Activated CD4-positive, CD25-positive, alpha-beta regulatory T cell (primary cell): Measurements from ENCODE around the gene BICDL2.
"Not testable (repeated sequence)": the region's sequence is repeated elsewhere in the genome, so short reads cannot be mapped to it uniquely, and the experiment has no call there.

ENCODE experiments used
- DNase-seq, 4 experiments: peaks; one replicate each; lab custom pipeline; 2025; lab: John Stamatoyannopoulos, UW

The BICDL2 gene

DNA sequence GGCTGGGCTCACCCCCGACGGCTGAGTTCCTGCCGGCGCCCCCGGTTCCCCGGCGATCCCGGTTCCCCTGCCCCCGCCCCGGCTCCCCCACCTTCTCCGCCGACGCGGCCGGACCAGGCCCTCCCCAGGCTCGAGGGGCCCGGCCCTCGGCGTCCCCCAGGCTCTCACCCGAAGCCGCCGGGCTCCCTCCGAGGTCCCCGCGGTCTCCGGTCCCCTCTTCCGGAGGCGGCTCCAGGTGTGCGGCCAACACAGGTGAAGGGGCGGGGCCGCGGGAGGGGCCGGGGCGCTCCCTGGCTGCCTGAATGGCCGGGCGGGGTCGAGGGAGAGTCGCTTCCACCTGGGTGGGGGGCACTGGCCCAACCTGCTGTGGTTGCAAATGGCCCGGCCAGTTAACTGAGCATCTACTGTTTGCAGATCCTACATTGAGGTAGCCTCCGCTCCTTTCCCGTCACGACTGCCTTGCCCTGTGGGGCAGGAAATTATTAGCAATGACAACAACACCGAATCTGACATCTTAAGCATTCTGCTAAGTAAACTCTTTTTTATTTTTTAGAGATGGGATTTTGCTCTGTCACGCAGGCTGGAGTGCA lies at the start of gene BICDL2:
Gene BICDL2 (minus strand): TSS at position 219 of the 590 bp plus-strand sequence. CDS start 1,448 bp downstream, outside the sequence.
- DNase-seq: no peak

DNA sequence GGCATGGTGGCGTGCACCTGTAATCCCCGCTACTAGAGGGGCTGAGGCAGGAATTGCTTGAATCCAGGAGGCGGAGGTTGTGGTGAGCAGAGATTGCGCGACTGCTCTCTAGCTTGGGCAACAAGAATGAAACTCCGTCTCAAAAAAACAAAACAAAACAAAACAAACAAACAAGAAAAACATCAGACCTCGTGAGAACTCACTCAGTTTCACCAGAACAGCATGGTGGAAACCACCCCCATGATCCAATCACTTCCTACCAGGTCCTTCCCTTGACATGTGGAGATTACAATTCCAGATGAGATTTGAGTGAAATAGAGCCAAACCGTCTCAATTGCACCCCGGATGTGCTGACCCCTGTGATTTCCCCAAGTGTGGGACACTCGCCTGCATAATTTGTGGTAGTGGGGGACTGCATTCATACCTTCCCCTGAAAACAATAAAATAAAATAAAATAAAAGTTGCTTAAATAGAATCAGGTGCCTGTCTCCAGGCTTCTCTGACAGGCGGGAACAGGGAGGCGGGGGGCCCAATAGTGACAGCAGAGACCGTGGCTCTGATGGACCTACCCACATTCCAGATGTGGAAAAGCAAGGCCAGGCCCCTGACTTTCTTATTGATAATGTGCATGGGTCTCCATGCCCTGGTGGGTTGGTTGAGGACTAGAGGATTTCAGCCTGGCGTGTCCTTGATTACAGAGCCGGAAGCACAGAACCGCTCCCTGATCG lies 49.3 kb upstream of the BICDL2 start:
- no peak for DNase-seq

- DNase-seq: no peak
Measured at GRCh38 chr16:3084969-3085670, 48.4 kb upstream of the BICDL2 start.

DNA sequence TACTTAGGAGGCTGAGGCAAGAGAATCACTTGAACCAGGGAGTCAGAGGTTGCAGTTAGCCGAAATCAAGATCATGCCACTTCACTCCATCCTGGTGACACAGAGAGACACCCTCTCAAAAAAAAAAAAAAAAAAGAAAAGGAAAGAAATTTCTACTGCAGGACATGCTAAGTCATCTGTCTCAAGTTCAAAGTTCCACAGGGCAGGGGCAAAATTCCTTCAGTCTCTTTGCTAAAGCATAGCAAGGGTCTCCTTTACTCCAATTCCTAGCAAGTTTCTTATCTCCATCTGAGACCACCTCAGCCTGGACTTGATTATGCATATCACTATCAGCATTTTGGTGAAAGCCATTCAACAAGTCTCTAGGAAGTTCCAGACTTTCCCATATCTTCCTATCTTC lies 47.7 kb upstream of the BICDL2 start:
- no peak for DNase-seq

DNA sequence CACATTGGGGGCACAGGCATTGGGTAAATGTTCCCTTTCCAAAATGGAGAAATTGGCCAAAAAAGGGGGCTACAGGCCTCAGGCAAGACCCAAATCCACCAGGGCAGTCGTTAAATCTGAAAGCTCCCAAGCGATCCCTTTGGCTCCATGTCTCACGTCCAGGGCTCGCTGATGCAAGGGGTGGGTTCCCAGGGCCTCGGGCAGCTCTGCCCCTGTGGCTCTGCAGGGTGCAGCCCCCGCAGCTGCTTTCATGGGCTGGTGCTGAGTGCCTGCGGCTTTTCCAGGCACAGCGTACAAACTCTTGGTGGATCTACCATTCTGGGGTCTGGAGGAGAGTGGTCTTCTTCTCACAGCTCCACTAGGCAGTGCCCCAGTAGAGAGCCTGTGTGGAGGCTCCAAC lies 46.7 kb upstream of the BICDL2 start:
- DNase-seq: not testable (repeated sequence)

GRCh38 chr16:3081957-3082356 lies 45.2 kb upstream of the BICDL2 start:
- DNase-seq: not testable (repeated sequence)

- DNase-seq: no peak
Measured at GRCh38 chr16:3080024-3080423, 43.3 kb upstream of the BICDL2 start.

- DNase-seq: no peak
Measured at GRCh38 chr16:3076577-3076976, 39.8 kb upstream of the BICDL2 start.

GRCh38 chr16:3075946-3076345 lies 39.2 kb upstream of the BICDL2 start:
- not testable (repeated sequence) for DNase-seq

DNA sequence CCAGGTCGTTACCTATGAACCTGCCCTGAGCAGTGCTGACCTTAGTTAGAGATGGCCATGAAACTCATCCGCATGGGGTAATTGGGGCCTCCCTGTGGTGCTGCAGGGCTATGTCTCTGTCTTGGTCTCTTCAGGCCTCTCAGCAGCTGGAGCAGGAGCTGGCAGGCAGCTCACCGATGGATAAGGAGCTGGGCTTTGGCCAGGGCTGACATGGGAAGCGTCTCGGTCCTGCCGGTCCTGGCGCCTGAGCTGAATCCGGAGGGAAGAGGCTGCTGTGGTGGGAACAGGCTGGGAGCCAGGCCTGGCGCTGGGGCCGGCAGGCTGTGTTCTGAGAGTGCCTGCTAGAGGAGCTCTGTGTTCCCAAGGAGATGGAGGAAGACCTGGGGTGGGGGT lies 38.8 kb upstream of the BICDL2 start:
- DNase-seq: no peak

- DNase-seq: peak; percentile 38 to 74 (median 64)
Measured at GRCh38 chr16:3074860-3075522, 38.2 kb upstream of the BICDL2 start.

- DNase-seq: no peak
Measured at GRCh38 chr16:3073448-3073847, 36.7 kb upstream of the BICDL2 start.

GRCh38 chr16:3072576-3073263 lies 36.0 kb upstream of the BICDL2 start:
- DNase-seq: not testable (repeated sequence)

DNA sequence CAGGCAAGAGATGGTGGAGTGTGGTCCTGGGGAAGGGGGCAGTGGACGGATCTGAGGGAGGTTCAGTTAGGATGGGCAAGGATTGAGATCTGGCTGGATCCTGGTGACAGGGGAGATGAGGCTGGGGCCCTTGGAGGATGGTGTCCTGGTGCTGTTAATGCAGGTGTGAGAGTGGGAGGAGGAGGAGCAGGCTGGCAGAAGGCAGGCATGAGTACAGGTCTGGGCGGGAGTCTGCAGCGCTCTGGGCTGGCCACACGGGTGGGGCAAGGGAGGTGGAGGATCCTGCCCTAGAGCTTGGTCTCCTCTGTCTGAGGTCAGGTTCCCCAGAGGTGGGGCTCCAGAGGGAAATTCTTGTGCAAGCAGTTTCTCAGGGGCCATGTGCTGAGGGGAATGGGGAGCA lies 35.4 kb upstream of the BICDL2 start:
- DNase-seq: not testable (repeated sequence)

GRCh38 chr16:3071655-3072054 lies 34.9 kb upstream of the BICDL2 start:
- no peak for DNase-seq

GRCh38 chr16:3070608-3071111 lies 33.9 kb upstream of the BICDL2 start:
- no peak for DNase-seq

DNA sequence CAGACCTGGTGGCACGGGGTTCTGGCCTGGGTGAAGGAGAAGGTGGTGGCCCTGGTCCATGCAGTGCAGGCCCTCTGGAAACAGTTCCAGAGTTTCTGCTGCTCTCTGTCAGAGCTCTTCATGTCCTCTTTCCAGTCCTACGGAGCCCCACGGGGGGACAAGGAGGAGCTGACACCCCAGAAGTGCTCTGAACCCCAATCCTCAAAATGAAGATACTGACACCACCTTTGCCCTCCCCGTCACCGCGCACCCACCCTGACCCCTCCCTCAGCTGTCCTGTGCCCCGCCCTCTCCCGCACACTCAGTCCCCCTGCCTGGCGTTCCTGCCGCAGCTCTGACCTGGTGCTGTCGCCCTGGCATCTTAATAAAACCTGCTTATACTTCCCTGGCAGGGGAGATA lies 32.4 kb upstream of the BICDL2 start:
- not testable (repeated sequence) for DNase-seq

- no peak for DNase-seq
Measured at GRCh38 chr16:3068487-3068886, 31.7 kb upstream of the BICDL2 start.

GRCh38 chr16:3066440-3066748 lies 29.6 kb upstream of the BICDL2 start:
- no peak for DNase-seq

- no peak for DNase-seq
Measured at GRCh38 chr16:3065742-3066439, 29.1 kb upstream of the BICDL2 start.

- DNase-seq: peak in 3 of 4 experiments; percentile 45 to 58 (median 46)
Measured at GRCh38 chr16:3065069-3065741, 28.5 kb upstream of the BICDL2 start, which contains the start of gene IL32. IL32 (plus strand) TSS chr16:3065640; CDS start chr16:3065812, 172 bp downstream.
